Measurements from ENCODE around the gene RHD.
"Not testable (repeated sequence)": the region's sequence is repeated elsewhere in the genome, so short reads cannot be mapped to it uniquely, and the experiment has no call there.

- not testable (repeated sequence) for TF ChIP-seq CTCF (IDR thresholded peaks at IDR 0.05 in 8 of 11, conservative IDR thresholded peaks at IDR 0.05 in 3 of 11); POLR2A (IDR thresholded peaks at IDR 0.05); POLR2AphosphoS5 (IDR thresholded peaks at IDR 0.05)
Observed at GRCh38 chr1:25277295-25277694, 5.0 kb downstream of the RHD start.

Measured in spleen (tissue), 7 donors.